ENCODE measurements around the gene MYH4.

Gene MYH4

GRCh38 chr17:10398352-10398751, 71.0 kb downstream of the MYH4 start:
- TF ChIP-seq CTCF (IDR thresholded peaks at IDR 0.05; ENCODE audit: borderline replicate concordance, insufficient read depth, low read depth, low read length): no peak
- H3K4me3 ChIP-seq (ENCODE audit: low read depth, low read length): no peak overlapping the region

GRCh38 chr17:10396524-10397163, 72.7 kb downstream of the MYH4 start:
- H3K4me3 ChIP-seq (ENCODE audit: low read depth, low read length): no peak overlapping the region
- TF ChIP-seq CTCF (IDR thresholded peaks at IDR 0.05; ENCODE audit: borderline replicate concordance, insufficient read depth, low read depth, low read length): no peak

GRCh38 chr17:10394201-10394887, 75.0 kb downstream of the MYH4 start:
- no peak for TF ChIP-seq CTCF (IDR thresholded peaks at IDR 0.05; ENCODE audit: borderline replicate concordance, insufficient read depth, low read depth, low read length)
- no peak overlapping the region for H3K4me3 ChIP-seq (ENCODE audit: low read depth, low read length)
